H9 (cell line): Measurements from ENCODE around the gene EPHA1. TPM values are rescaled to one million over a fixed set of nuclear protein-coding genes. Genes with fewer than 3 reads are reported as not detected.

Source experiments
- DNase-seq: peaks from one replicate; pipeline ENCODE4 v3.0.0-alpha.2; 2017
- H2AFZ ChIP-seq: one replicate; pipeline ENCODE4 v1.6.1; 2013; ENCODE audit warnings: mild to moderate bottlenecking, low read length, control low read depth, moderate library complexity
- H2AK5ac ChIP-seq: 2 replicates; pipeline ENCODE4 v1.6.1; 2013; ENCODE audit warnings: low read length, control low read depth, mixed read lengths; ENCODE audit not compliant: insufficient read length
- H2BK120ac ChIP-seq: one replicate; pipeline ENCODE4 v1.6.1; 2013; ENCODE audit warnings: low read depth, mild to moderate bottlenecking, low read length, control low read depth, inconsistent platforms; ENCODE audit not compliant: poor library complexity, severe bottlenecking
- H2BK12ac ChIP-seq: 2 replicates; pipeline ENCODE4 v1.6.1; 2013; ENCODE audit warnings: low read length, control low read depth, mixed read lengths, low read depth; ENCODE audit not compliant: insufficient read length
- H2BK15ac ChIP-seq: 2 replicates; pipeline ENCODE4 v1.6.1; 2013; ENCODE audit warnings: low read depth, low read length, control low read depth
- H2BK20ac ChIP-seq: one replicate; pipeline ENCODE4 v1.6.1; 2013; ENCODE audit warnings: low read depth, mild to moderate bottlenecking, low read length, control low read depth, inconsistent platforms; ENCODE audit not compliant: poor library complexity, severe bottlenecking
- H2BK5ac ChIP-seq: 2 replicates; pipeline ENCODE4 v1.6.1; 2013; ENCODE audit warnings: low read length, control low read depth, mixed read lengths; ENCODE audit not compliant: insufficient read length
- H3K14ac ChIP-seq: 2 replicates; pipeline ENCODE4 v1.6.1; 2013; ENCODE audit warnings: low read length, control low read depth; ENCODE audit not compliant: insufficient read depth
- H3K18ac ChIP-seq: 2 replicates; pipeline ENCODE4 v1.6.1; 2013; ENCODE audit warnings: low read depth, mild to moderate bottlenecking, mixed read lengths, low read length, control low read depth; ENCODE audit not compliant: insufficient read length
- H3K23ac ChIP-seq: 2 replicates; pipeline ENCODE4 v1.6.1; 2013; ENCODE audit warnings: low read length, control low read depth, mixed read lengths, low read depth; ENCODE audit not compliant: insufficient read length
- H3K23me2 ChIP-seq: 2 replicates; pipeline ENCODE4 v1.6.1; 2013; ENCODE audit warnings: low read depth, mild to moderate bottlenecking, mixed read lengths, low read length, control low read depth; ENCODE audit not compliant: insufficient read length, poor library complexity, severe bottlenecking
- H3K27ac ChIP-seq: 2 replicates; pipeline ENCODE4 v1.5.1; 2013; ENCODE audit warnings: low read length, control low read depth, mixed read lengths, low read depth; ENCODE audit not compliant: insufficient read length
- H3K27me3 ChIP-seq: 2 replicates; pipeline ENCODE4 v1.6.1; 2013; ENCODE audit warnings: low read length, control low read depth, inconsistent platforms; ENCODE audit not compliant: insufficient read depth
- H3K4ac ChIP-seq: 2 replicates; pipeline ENCODE4 v1.6.1; 2013; ENCODE audit warnings: low read depth, mild to moderate bottlenecking, control low read depth, inconsistent platforms, low read length, moderate library complexity
- H3K4me1 ChIP-seq: 2 replicates; pipeline ENCODE4 v1.6.1; 2013; ENCODE audit warnings: low read length, control low read depth, inconsistent platforms; ENCODE audit not compliant: insufficient read depth
- H3K4me2 ChIP-seq: 2 replicates; pipeline ENCODE4 v1.6.1; 2013; ENCODE audit warnings: low read length, control low read depth, mixed read lengths; ENCODE audit not compliant: insufficient read length, insufficient read depth
- H3K56ac ChIP-seq: 2 replicates; pipeline ENCODE4 v1.6.1; 2013; ENCODE audit warnings: low read depth, mild to moderate bottlenecking, mixed read lengths, low read length, control low read depth; ENCODE audit not compliant: insufficient read length
- H3K79me1 ChIP-seq: 2 replicates; pipeline ENCODE4 v1.6.1; 2013; ENCODE audit warnings: low read depth, mild to moderate bottlenecking, moderate library complexity, low read length, control low read depth, inconsistent platforms; ENCODE audit not compliant: insufficient read depth, poor library complexity, severe bottlenecking
- H3K79me2 ChIP-seq: 2 replicates; pipeline ENCODE4 v1.6.1; 2013; ENCODE audit warnings: low read length, control low read depth, inconsistent platforms; ENCODE audit not compliant: insufficient read depth
- H3K9ac ChIP-seq: 2 replicates; pipeline ENCODE4 v1.6.1; 2013; ENCODE audit warnings: low read length, control low read depth, mixed read lengths; ENCODE audit not compliant: insufficient read length; ENCODE audit errors: extremely low read depth
- H3K9me3 ChIP-seq: one replicate; pipeline ENCODE4 v1.6.1; 2013; ENCODE audit warnings: low read depth, low read length, inconsistent platforms; ENCODE audit not compliant: control insufficient read depth
- H3T11ph ChIP-seq: one replicate; pipeline ENCODE4 v1.6.1; 2013; ENCODE audit warnings: mild to moderate bottlenecking, low read length, control low read depth, inconsistent platforms
- H4K20me1 ChIP-seq: one replicate; pipeline ENCODE4 v1.6.1; 2013; ENCODE audit not compliant: control insufficient read depth, insufficient read length, insufficient read depth
- H4K5ac ChIP-seq: 2 replicates; pipeline ENCODE4 v1.6.1; 2013; ENCODE audit warnings: low read depth, mild to moderate bottlenecking, mixed read lengths, low read length, control low read depth; ENCODE audit not compliant: insufficient read length
- H4K8ac ChIP-seq: replicated peaks from 2 replicates; pipeline ENCODE4 v1.6.1; 2013; ENCODE audit warnings: low read length, control low read depth, mixed read lengths, low read depth; ENCODE audit not compliant: insufficient read length
- H4K91ac ChIP-seq: 2 replicates; pipeline ENCODE4 v1.6.1; 2013; ENCODE audit warnings: low read depth, mild to moderate bottlenecking, moderate library complexity, mixed read lengths, low read length, control low read depth; ENCODE audit not compliant: insufficient read length
- H3K27ac Mint-ChIP-seq, 3 experiments: 2 replicates in 2 of 3; 3 replicates in 1 of 3; pipeline ENCODE4 v1.8.0; 2020 to 2021; ENCODE audit warnings: mixed read lengths in 3 of 3, mild to moderate bottlenecking in 1 of 3, moderate library complexity in 1 of 3
- H3K27me3 Mint-ChIP-seq: 2 replicates; pipeline ENCODE4 v1.8.0; 2021; ENCODE audit warnings: low read depth, mild to moderate bottlenecking, moderate library complexity, mixed read lengths
- H3K36me3 Mint-ChIP-seq, 3 experiments: 2 replicates in 2 of 3; 3 replicates in 1 of 3; pipeline ENCODE4 v1.8.0; 2020 to 2021; ENCODE audit warnings: low read depth in 3 of 3, mixed read lengths in 3 of 3; ENCODE audit not compliant: insufficient read depth in 1 of 3
- H3K4me1 Mint-ChIP-seq, 2 experiments: 2 replicates each; pipeline ENCODE4 v1.8.0; 2020; ENCODE audit warnings: mixed read lengths in 2 of 2
- H3K4me3 Mint-ChIP-seq, 2 experiments: 2 replicates in 1 of 2; 3 replicates in 1 of 2; pipeline ENCODE4 v1.8.0; 2020 to 2021; ENCODE audit warnings: mild to moderate bottlenecking in 2 of 2, mixed read lengths in 2 of 2, moderate library complexity in 1 of 2
- H3K9me3 Mint-ChIP-seq, 2 experiments: 2 replicates in 1 of 2; 3 replicates in 1 of 2; pipeline ENCODE4 v1.8.0; 2020; ENCODE audit warnings: mild to moderate bottlenecking in 2 of 2, mixed read lengths in 2 of 2, moderate library complexity in 1 of 2
- CTCF ChIP-seq: fragments of 200-600 bp; sonication (generic); conservative IDR thresholded peaks from 3 replicates; pipeline ENCODE4 v1.8.0; 2021; ENCODE audit warnings: antibody characterized with exemption, mild to moderate bottlenecking
- WGBS: extraction: QIAGEN DNeasy Blood & Tissue Kit; methylation state at CpG from one replicate; pipeline ENCODE4 v1.1.7; 2013; ENCODE audit warnings: missing lambda C conversion rate, low lambda C conversion rate, mixed read lengths; ENCODE audit not compliant: insufficient read length; ENCODE audit errors: extremely low coverage; 5-methylcytosine and 5-hydroxymethylcytosine counted together
- total RNA-seq: library from RNA; stranded (reverse); gene quantifications from 2 replicates; pipeline ENCODE4 v1.2.1, GENCODE V29; 2021

The EPHA1 gene
- total RNA-seq, 1 experiment from 2014 or later = 109 TPM

GRCh38 chr7:143395187-143396149 lies 13.2 kb downstream of the EPHA1 start:
- no peak overlapping the region for H2BK120ac ChIP-seq
- H2BK20ac ChIP-seq = no peak overlapping the region
- H3K27ac ChIP-seq = no peak overlapping the region
- H3K27ac Mint-ChIP-seq = peak overlapping the region in 1 of 3 experiments; percentile 64; a peak in 1 of 7 replicates
- no peak overlapping the region for H3K14ac ChIP-seq
- H2BK15ac ChIP-seq = no peak overlapping the region
- no peak overlapping the region for H4K91ac ChIP-seq
- H4K20me1 ChIP-seq = no peaks in the 10 kb centered on the region
- H3K4me1 Mint-ChIP-seq = no peaks in the 10 kb centered on the region
- no peak overlapping the region for H2AK5ac ChIP-seq
- H2BK5ac ChIP-seq = no peak overlapping the region
- no peaks in the 10 kb centered on the region for H3K27me3 ChIP-seq
- DNase-seq = peak; percentile 36
- peaks cover 2% of the 10 kb centered on the region; the same call in 1 of the 2 replicates for H3K27me3 Mint-ChIP-seq
- H4K5ac ChIP-seq = no peak overlapping the region
- no peak overlapping the region for H3K23ac ChIP-seq
- no peaks in the 10 kb centered on the region for H3K4me1 ChIP-seq
- H3K4me2 ChIP-seq = no peak overlapping the region
- no peak overlapping the region for H3K56ac ChIP-seq
- no peak overlapping the region for H3K4ac ChIP-seq
- H3K9me3 ChIP-seq = no peaks in the 10 kb centered on the region
- no peak overlapping the region for H2AFZ ChIP-seq
- H3K9me3 Mint-ChIP-seq = no peaks in the 10 kb centered on the region
- peak; percentile 35; the same call in 2 of the 3 replicates for TF ChIP-seq CTCF
- H3T11ph ChIP-seq = no peak overlapping the region
- H3K23me2 ChIP-seq = no peaks in the 10 kb centered on the region
- no peaks in the 10 kb centered on the region for H3K79me1 ChIP-seq
- H3K79me2 ChIP-seq = no peaks in the 10 kb centered on the region
- no peak overlapping the region for H3K9ac ChIP-seq
- H3K4me3 Mint-ChIP-seq = no peak overlapping the region
- no peak overlapping the region for H2BK12ac ChIP-seq
- H4K8ac ChIP-seq = no peak overlapping the region
- H3K36me3 Mint-ChIP-seq = peaks cover 62 to 96% (median 95%) of the 10 kb centered on the region in 3 experiments
- WGBS = no CpG with 5 or more reads among the region's 21 CpGs
- H3K18ac ChIP-seq = no peak overlapping the region
